HG02885 (cell line): ENCODE measurements around the gene SNRPD3.
"Not testable (repeated sequence)": the region's sequence is repeated elsewhere in the genome, so short reads cannot be mapped to it uniquely, and the experiment has no call there.

ENCODE experiments used
- ATAC-seq: cut with Tn5 transposase; IDR thresholded peaks from one replicate; pipeline ENCODE4 v1.9.1; 2021; ENCODE audit warnings: mild to moderate bottlenecking; ENCODE audit not compliant: unreplicated experiment, poor library complexity

The SNRPD3 gene

GRCh38 chr22:24589518-24590030 lies 33.8 kb downstream of the SNRPD3 start:
- ATAC-seq, result no peak

GRCh38 chr22:24590596-24591173 lies 34.9 kb downstream of the SNRPD3 start:
- no peak for ATAC-seq

GRCh38 chr22:24591286-24591830 lies 35.6 kb downstream of the SNRPD3 start:
- no peak for ATAC-seq

- ATAC-seq, result peak; percentile 26
Observed at GRCh38 chr22:24592058-24592850, 36.5 kb downstream of the SNRPD3 start.

- ATAC-seq, result peak; percentile 87
Observed at GRCh38 chr22:24592851-24593558, 37.2 kb downstream of the SNRPD3 start, which contains the start of gene LRRC75B. Gene LRRC75B, minus strand, starts transcription at chr22:24593073. Its CDS starts 34 bp downstream, at chr22:24593039.

- ATAC-seq, result not testable (repeated sequence)
Observed at GRCh38 chr22:24593559-24593835, 37.7 kb downstream of the SNRPD3 start.

- no peak for ATAC-seq
Observed at GRCh38 chr22:24593836-24594568, 38.2 kb downstream of the SNRPD3 start.

GRCh38 chr22:24594569-24595120 lies 38.8 kb downstream of the SNRPD3 start:
- ATAC-seq, result no peak

- ATAC-seq, result no peak
Observed at GRCh38 chr22:24595228-24595627, 39.4 kb downstream of the SNRPD3 start.

GRCh38 chr22:24595863-24596262 lies 40.1 kb downstream of the SNRPD3 start:
- ATAC-seq, result no peak

GRCh38 chr22:24597076-24597475 lies 41.3 kb downstream of the SNRPD3 start:
- not testable (repeated sequence) for ATAC-seq

- ATAC-seq, result no peak
Observed at GRCh38 chr22:24599514-24599913, 43.7 kb downstream of the SNRPD3 start.

- ATAC-seq, result not testable (repeated sequence)
Observed at GRCh38 chr22:24599958-24600715, 44.3 kb downstream of the SNRPD3 start.

GRCh38 chr22:24601217-24602104 lies 45.7 kb downstream of the SNRPD3 start:
- ATAC-seq, result no peak

GRCh38 chr22:24602105-24602749 lies 46.4 kb downstream of the SNRPD3 start:
- not testable (repeated sequence) for ATAC-seq

- not testable (repeated sequence) for ATAC-seq
Observed at GRCh38 chr22:24602847-24603769, 47.3 kb downstream of the SNRPD3 start, which contains the start of gene GGT1. Gene GGT1, plus strand, starts transcription at chr22:24603193. Its CDS starts 7,889 bp downstream, at chr22:24611082.
